Measurements from ENCODE around the gene HOXB9. TPM values are rescaled to one million over a fixed set of nuclear protein-coding genes. Genes with fewer than 3 reads are reported as not detected.

Gene HOXB9
- total RNA-seq, 1 experiment from 2014 or later = 26.1 TPM

GRCh38 chr17:48587276-48588073 lies 38.7 kb downstream of the HOXB9 start:
- DNase-seq (ENCODE audit: low spot score) = peak; percentile 83

DNA sequence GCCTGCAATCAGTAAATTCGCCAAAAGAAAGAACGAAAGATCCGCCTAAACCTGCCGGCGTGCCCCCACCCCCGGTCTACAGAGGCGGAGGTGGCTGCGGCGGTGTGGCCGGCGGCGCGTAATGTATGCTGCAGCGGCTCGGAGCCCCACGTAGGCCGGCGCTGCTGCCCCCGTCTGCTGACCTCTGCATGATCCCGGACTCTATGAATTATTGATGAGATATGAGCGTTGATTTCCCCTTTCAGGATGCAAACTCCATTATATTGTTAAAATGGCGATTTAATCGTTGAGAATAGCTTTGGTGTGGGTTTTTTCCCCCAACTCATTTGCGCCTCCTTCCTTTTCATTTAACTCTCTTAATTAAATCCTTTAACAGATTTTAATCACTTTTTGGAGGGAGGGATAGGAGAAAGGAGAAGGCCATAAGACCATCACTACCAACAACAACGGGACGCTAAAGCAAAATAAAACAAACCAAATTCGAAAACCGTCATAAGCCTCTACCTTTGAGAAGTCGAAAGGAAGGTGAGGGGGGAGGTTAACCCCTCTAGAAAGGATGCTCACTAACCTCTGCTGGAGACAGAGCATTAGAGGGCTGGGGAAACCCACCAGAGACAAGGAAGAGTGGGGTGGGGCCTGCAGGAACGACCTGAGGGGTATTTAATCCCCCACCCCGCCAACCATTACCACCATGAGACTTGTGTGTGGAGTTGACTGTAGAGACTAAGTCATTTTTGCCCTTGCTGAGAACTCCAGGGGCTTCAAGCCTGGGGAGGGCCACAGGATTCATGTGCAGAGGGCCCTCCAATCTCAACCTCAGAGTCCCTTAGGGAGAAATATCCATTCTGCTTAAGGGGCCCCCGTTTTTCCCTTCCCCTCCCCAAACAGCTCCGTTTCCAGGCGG lies 39.6 kb downstream of the HOXB9 start:
- DNase-seq (ENCODE audit: low spot score) = no peak

DNA sequence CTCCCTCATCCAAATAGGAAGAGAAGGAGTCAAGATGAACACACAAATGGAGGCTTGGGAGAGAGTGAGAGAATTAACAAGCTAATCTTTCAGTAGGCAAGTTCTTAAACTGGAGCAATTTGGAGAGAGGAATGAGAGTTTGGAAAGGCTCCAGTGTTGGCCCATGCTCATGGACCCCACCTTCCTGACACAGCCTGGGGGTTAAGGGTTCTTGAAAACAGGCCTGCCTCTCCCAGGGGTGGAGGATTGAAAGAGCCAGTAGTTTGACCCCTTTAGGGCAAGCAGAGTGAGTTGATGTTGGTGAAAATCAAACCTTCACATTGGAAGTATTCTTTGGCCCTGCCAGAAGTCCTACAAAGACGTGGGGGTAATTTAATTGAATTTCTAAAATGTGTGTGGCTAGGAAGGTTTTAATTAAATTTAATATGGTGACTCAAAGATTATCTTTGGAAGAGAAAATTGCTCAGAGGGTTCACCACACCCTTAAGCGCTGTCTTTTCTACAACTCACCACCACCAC lies 41.9 kb downstream of the HOXB9 start:
- DNase-seq (ENCODE audit: low spot score) = no peak

- DNase-seq (ENCODE audit: low spot score) = no peak
Observed at GRCh38 chr17:48583708-48584222, 42.4 kb downstream of the HOXB9 start.

GRCh38 chr17:48582750-48583069 lies 43.4 kb downstream of the HOXB9 start:
- no peak for DNase-seq (ENCODE audit: low spot score)

DNA sequence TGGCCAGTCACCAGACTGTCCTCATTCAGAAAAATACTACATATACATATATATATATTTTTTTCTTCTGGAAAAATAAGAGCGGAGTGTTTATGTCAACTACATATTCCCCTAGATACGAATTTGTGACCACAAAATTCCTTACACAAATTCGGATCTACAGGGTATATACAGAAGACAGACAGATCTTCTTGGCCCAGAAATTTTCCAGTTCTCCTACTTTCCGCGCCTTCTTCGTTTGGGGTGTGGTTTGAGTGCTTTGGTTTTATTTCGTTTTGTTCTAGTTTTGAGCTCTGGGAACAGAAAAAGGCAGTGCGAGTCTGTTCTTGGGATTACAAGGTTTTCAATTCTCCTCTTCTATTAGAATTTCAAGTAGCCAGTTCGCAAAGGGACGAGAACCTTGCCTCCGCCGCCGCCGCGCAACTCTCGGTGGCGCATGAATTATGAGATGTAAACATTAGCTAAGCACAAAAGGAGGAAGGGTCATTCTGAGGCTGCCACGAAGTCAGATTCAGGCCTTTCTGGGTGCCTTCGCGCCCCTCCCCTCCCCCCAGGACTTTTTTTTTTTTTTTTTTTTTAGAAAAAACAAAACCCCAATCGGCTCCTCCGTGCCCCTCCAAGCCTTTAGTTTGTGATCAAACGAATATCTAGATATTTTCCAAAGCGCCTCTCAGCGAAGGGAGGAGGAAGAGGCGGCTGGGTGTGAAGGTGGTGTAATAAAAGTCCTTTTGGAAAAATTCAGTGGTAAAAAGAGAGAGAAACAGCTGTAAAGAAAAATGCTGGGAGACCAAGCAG lies 46.2 kb downstream of the HOXB9 start:
- DNase-seq (ENCODE audit: low spot score) = no peak

DNA sequence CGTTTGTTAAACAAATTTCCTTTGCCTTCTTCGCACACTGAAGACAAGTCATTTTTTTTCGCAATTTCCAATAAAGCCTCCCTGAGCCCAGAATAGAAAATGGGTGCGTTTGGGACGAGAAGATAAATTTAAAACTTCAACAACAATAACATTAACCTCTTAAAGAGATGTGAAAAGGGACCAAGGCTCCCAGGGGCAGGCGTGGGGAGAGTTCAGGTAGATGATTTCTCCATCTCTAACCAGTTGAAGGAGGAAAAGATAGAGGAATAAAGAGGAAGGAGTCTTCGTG lies 46.7 kb downstream of the HOXB9 start:
- DNase-seq (ENCODE audit: low spot score) = no peak

DNA sequence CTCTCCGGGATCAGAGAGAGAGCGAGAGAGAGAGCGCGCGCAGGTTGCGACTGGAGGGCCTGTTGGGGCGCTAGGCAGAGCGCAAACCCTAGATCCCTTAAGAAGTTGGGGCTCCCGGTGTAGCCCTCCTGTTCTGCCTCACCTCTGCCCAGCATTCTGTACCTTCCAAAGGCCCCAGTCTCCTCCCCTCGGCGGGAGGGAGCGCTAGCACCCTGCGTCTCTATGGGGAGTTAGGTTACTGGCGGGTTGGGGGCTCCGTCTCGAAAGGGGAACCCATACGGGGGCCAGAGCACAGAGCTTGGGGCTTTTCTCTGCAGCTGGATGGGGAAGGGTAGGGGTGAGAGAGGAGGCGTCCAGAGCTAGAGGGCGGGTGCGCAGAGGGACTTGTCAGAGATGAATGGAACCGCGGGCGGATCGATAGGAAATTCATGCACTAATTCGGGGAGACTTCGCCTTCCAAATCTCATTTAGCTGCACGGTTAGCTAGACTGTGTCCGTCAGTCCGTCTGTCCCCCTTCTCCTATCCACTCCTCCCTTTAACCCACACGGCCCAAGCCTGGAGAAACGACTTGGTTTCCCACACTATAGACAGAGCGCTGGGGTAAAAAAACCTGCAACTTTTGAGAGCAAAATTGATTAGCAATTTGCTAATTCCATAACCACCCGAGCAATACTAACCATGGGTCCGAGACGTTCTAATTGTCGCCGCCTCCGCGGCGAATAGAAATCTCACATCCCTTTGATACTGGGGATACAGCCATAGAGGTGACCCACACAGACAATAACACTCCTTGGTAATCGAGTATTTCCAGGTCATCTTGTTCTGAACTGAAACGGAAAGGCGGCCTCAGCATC lies 47.3 kb downstream of the HOXB9 start:
- DNase-seq (ENCODE audit: low spot score) = no peak

DNA sequence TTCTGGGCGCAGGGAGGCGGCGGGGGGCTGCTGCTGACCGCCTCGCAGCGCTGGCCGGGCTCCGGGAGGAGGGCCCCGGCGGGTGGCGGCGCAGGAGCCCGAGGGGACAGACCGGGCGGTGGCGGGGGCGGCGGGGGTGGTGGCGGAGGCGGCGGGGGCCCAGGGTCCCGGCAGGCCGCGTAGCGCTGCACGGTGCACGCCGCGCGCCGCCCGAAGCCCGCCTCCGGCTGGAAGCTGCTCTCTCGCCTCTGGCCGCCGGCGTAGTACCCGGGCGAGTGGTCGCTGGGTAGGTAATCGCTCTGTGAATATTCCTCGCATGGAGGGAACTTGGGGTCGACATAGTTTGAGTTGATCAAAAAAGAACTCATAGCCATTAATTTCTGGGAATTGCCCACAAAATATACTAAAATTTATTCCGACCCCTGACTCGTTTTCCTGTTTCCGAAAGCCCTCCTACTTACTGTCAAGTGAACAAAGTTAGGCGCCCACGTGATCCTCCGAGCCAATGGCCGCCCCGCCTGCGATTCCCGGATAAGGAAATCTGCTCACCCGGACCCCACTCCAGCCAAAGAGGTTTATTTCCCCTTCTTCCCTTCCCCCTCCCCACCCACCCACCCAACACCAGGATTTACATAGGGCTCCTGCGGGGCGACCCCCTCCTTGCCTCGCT lies 48.1 kb downstream of the HOXB9 start, which contains the start of gene HOXB4:
Gene HOXB4 (minus strand): TSS at position 405 of the 670 bp plus-strand sequence. CDS start 31 bp downstream, at position 374.
- no peak for DNase-seq (ENCODE audit: low spot score)

GRCh38 chr17:48577330-48577945 lies 48.7 kb downstream of the HOXB9 start:
- no peak for DNase-seq (ENCODE audit: low spot score)

DNA sequence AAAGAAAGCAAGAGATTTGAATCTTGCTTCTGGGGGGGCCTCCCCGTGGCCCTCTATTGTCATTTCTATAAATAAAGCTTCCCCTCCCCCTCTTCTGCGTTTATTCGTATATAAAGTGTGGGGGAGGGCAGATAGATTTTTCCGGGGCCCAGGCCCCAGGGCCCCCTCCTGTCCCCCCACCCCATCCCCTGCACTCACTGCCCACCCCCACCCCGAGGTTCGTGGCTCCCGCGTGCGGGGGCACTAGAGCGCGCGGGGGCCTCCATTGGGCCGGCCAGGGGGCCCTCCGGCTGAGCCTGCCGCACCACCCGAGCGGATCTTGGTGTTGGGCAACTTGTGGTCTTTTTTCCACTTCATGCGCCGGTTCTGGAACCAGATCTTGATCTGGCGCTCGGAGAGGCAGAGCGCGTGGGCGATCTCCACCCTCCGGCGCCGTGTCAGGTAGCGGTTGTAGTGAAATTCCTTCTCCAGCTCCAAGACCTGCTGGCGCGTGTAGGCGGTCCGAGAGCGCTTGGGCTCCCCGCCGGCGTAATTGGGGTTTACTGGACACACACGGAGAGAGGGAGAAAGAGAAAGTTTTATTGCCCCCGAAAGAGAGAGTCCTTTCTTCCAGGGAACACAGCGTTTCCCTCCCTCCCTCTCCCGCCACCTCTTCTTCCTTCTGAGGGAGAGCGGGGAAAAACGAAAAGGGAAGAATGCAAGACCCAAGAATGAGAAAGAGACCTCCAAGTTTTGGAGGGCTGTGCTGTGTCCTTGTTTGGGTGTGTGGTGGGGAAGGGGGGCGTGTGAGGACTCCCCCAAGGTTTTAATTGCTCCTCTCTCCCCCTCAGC lies 49.5 kb downstream of the HOXB9 start:
- peak; percentile 56 for DNase-seq (ENCODE audit: low spot score)

- DNase-seq (ENCODE audit: low spot score) = no peak
Observed at GRCh38 chr17:48575673-48576478, 50.3 kb downstream of the HOXB9 start.

DNA sequence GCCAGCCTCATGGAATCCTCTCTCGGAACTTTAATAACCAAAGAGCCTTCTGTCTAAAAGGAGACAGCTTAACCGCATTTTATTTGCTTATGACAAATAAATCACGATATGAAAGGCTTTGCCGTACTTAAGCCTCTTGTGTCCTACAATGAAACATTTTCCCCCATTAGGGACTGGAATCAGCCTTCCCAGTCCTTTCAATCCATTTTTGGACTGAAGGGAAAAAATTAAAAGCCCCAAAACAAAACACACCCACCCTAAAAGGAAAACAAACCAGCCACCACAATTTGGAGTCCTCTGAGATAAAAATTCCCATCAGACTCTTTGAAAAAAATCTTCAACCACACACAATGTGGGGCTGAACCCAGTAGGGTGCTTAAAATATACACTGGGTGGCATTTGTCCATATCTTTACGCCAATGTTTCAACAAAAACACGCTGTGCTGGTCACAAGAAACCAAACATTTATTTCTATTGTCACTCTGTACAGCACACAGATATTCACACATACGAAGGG lies 51.0 kb downstream of the HOXB9 start:
- DNase-seq (ENCODE audit: low spot score) = no peak

- DNase-seq (ENCODE audit: low spot score) = no peak
Observed at GRCh38 chr17:48574505-48575065, 51.6 kb downstream of the HOXB9 start.

GRCh38 chr17:48571826-48572417 lies 54.2 kb downstream of the HOXB9 start:
- no peak for DNase-seq (ENCODE audit: low spot score)

Data from H4 (cell line).